ENCODE data around the gene CDKL1. TPM values are rescaled to one million over a fixed set of nuclear protein-coding genes. Genes with fewer than 3 reads are reported as not detected.
"Not testable (repeated sequence)": the region's sequence is repeated elsewhere in the genome, so short reads cannot be mapped to it uniquely, and the experiment has no call there.

Gene CDKL1
- total RNA-seq, 1 donor from 2014 or later: 5.5 TPM

- DNase-seq: no peak
Measured at GRCh38 chr14:50331596-50331995, 65.1 kb downstream of the CDKL1 start.

- peak; percentile 92 for DNase-seq
Measured at GRCh38 chr14:50321009-50321660, 75.5 kb downstream of the CDKL1 start.

DNA sequence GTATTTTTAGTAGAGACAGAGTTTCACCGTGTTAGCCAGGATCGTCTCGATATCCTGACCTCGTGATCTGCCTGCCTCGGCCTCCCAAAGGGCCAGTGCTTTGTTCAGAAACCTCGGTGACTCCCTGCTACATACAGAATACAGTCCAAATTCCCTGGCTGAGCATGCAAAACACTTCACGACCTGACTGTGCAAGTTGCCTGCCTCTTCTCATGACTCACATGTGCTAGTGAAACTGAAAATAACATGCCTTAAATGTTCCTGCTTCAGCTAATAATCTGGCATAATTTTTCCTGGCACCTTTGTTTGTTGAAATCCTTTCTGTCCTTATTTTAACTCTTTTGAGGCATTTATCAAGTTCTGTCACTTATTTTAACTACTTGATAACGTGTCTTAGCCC, 76.4 kb downstream of the CDKL1 start:
- no peak for DNase-seq

DNA sequence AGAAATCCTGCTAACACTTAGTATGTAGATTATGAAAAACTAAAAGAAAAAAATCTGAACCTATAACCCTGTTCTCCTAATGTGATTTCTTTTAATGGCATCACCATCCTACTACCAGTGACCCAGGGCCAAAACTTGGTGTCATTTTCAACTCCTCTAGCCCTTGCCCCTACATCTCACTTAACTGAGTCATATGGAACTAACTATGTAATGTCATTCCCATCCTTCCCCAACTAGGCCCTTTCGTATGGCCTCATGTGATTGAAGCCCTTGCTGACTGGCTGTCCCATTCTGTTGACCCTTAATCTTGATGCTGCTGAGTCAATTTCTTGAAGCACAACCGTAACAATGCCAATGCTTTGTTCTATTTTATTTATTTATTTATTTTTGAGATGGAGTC, 77.0 kb downstream of the CDKL1 start:
- no peak for DNase-seq

GRCh38 chr14:50319293-50319692, 77.4 kb downstream of the CDKL1 start:
- DNase-seq: no peak

DNA sequence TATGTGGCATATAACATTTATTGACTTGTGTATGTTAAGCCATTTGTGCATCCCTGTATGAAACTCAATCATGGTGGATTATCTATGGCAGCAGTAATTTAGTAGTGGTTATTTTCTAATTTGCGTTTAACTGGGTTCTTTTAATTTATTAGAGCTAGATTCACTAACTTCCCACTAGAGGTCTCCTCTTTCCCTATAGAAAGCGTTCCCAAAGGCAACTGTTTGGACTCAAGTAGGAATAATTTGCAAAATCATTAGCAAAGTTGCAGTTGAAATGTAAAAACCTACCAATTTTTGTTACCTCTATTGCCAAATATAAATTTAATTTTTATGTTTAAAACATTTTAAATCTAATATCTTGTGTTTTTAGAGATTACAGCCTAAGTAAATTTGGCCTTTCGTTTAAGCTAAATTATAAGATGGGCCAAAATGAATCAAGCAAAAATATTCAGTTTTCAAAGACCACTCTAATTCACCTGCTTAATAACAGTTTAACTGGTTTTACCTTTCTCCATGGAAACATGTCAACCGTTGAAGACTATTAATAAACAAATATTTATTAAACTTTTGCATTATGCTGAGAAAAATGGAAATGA, 78.6 kb downstream of the CDKL1 start:
- DNase-seq: peak; percentile 59

DNA sequence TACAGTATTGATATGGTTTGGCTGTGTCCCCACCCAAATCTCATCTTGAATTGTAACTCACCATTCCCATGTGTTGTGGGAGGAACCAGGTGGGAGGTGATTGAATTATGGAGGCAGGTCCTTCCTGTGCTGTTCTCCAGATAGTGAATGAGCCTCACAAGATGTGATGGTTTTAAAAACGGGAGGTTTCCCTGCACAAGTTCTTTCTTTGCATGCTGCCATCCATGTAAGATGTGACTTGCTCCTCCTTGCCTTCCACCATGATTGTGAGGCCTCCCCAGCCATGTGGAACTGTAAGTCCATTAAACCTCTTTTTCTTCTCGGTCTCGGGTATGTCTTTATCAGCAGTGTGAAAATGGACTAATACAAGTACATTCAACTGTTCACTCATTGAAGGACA, 82.6 kb downstream of the CDKL1 start:
- DNase-seq: not testable (repeated sequence)

- DNase-seq: no peak
Measured at GRCh38 chr14:50312734-50313054, 84.0 kb downstream of the CDKL1 start.

DNA sequence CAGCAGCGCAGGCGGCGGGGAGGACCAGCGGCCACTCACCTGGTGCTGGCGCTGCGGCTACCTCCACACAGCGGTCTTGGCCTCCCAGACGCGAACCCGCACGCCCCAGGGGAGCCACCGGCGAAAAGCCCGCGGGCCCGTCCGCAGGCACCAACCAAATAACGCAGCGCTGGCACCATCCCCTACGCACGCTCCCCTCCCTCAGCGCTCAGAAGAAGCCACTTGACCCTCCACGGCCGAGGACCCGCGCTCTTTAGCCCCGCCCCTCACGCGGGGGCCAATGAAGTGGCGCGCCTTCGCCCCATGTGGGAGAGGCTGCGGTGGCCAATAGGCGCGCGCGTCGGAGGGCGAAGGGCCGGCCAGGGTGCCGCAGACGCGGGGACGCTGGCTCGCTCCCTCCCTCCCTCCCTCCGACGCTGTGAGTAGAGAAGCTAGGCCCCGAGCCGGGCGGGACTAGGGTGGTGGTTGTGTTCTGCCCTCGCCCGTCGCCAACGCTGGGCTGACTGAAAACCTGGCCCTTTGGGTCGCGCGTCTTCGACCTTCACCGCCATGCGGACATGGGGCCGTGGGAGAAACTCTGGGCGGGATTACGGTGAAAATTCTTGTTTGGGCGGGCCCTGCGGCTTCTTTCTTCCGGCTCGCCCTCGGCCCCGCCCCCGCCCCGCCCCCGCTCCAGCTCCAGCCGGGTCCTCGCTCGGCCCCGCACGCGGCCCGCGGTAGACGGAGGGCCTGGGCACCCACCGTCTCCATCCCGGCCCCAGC, 84.5 kb downstream of the CDKL1 start, which contains the start of the genes DMAC2L and L2HGDH:
DMAC2L (plus strand) TSS at position 353 of the 762 bp plus-strand sequence. CDS start 9,164 bp downstream, outside the sequence.
L2HGDH (minus strand) TSS at position 258 of the 762 bp plus-strand sequence; CDS start at position 179, 79 bp downstream.
- peak; percentile 98 for DNase-seq

GRCh38 chr14:50311337-50311971, 85.2 kb downstream of the CDKL1 start:
- no peak for DNase-seq

DNA sequence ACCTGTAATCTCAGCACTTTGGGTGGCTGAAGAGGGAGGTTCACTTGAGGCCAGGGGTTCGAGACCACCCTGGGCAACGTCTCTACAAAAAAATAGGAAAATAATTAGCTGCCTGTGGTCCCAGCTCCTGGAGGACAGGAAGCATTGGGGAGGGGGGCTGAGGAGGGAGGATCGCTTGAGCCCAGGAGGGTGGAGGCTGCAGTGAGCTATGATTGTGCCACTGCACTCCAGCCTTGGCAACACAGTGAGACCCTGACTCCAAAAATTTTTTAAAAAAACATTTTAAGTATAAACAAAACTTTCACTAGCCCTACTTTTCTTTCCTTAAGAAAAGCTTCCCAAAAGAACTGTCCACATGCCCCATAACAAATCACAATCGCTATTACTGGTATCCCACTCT, 86.2 kb downstream of the CDKL1 start:
- DNase-seq: no peak

- DNase-seq: no peak
Measured at GRCh38 chr14:50308363-50308915, 88.2 kb downstream of the CDKL1 start.

- DNase-seq: no peak
Measured at GRCh38 chr14:50303744-50304471, 92.8 kb downstream of the CDKL1 start.

GRCh38 chr14:50301914-50302313, 94.8 kb downstream of the CDKL1 start:
- DNase-seq: no peak

DNA sequence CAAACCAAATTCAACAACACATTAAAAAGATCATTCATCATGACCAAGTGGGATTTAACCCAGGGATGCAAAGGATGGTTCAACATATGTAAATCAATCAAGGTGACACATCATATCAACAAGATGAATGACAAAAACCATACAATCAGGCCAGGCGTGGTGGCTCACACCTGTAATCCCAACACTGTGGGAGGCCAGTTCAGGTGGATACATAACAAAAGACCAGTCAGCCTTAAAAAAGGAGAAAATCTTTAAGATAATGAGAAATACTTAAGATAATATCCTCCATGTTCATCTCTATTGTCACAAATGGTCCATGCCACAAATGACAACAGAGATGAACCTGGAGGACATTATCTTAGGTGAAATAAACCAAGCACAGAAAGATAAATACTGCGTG, 97.1 kb downstream of the CDKL1 start:
- no peak for DNase-seq

DNA sequence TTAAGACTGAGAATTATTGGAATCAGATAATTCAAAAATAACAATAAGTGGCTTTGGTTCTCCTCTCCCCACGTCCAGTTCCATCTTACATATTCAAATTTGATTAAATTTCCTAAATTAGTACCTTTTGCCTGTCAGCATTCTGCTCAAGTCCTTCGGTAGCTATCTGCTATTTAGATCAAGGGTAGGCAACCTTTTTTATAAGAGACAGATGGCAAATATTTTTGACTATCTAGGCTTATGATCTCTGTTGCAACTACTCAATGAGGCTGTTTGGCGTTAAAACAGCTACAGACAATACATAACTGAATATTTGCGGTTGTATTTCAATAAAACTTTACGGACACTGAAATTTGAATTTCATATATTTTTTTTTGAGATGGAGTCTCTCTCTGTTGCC, 106.4 kb downstream of the CDKL1 start:
- DNase-seq: no peak

GRCh38 chr14:50288146-50288545, 108.5 kb downstream of the CDKL1 start:
- DNase-seq: no peak

DNA sequence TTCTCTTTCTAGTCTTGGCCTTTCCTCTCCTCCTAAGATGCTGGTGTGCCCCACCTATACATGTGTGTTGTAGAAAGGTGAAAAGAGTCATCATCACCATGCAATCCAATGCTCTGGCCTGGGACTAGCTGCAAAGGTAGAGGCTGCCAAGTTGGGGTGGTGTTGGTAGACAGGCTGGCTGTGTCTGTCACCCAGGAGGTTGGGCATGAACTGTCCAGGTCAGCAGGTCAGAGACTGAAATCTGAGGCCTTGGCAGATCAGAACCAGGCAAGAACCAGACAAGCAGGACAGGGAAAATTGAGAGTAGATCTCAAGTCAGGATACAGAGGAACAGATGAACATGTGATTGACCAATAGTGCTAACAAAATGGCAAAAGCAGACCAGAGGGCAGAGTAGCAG, 110.8 kb downstream of the CDKL1 start:
- no peak for DNase-seq
